ENCODE results near the gene UBE3C. TPM values are rescaled to one million over a fixed set of nuclear protein-coding genes. Genes with fewer than 3 reads are reported as not detected.

The UBE3C gene
- total and polyA plus RNA-seq, 2 of the 13 experiments (the other 11 are each of a cell fraction or from before 2014, with no cell fraction given), result 27.0 to 48.2 TPM

DNA sequence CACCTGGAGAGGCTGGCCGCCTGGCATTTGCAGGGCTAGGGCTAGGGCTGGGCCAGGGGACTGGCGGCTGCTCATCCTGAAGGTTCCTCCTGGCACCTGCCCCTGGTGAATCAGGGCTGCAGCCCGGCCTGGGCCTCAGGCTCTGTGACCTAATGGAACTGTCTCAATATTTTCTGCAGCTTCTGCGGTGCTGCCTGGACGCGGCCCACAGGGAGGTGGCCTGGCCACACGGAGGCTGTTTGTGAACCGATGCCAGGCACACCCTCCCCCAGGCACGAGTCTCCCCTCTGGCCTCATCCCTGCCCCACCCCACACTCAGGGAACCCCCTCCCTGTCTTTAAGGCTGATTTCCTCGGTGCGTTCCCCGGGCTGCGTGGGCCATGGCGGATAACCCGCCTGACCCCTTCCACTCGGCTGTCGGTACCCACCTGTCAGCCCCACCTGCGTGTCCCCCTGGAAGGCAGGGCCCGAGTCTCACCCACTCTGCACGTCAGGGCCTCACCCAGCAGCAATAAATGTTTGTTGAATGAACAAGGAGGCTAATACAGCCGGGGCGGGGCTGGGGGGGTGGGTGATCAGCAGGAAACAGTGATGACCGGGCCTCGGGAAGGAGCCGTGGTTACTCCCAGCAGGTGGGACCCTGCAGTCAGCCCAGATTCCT, 143.5 kb downstream of the UBE3C start:
- Histone ChIP-seq H2AFZ (ENCODE audit: low read length) (no peak overlapping the region), H3K4me2 (ENCODE audit: low read depth, low read length) (peak overlapping the region; percentile 55), H4K20me1 (ENCODE audit: insufficient read depth, low read length) (no peaks in the 10 kb centered on the region), H3K9ac (ENCODE audit: insufficient read depth, low read depth, low read length) (no peak overlapping the region), H3K9me3 (ENCODE audit: low read length) (no peaks in the 10 kb centered on the region), H3K27me3 (ENCODE audit: control insufficient read depth in 1 of 2, insufficient read depth in 2 of 2, low read length in 2 of 2) (peaks cover 6 to 23% of the 10 kb centered on the region in 2 experiments; a peak in 4 of 5 replicates), H3K4me1 (ENCODE audit: insufficient read depth, low read length) (peaks cover 84% of the 10 kb centered on the region), H3K36me3 (replicated peaks in 1 of 2; ENCODE audit: control insufficient read depth in 1 of 2, insufficient read depth in 2 of 2, low read length in 2 of 2) (no peaks in the 10 kb centered on the region), H3K4me3 (replicated peaks in 1 of 3; ENCODE audit: insufficient read depth in 1 of 3, low read depth in 2 of 3, low read length in 3 of 3) (peak overlapping the region in 1 of 3 experiments; percentile 16; a peak in 2 of 6 replicates), H3K27ac (ENCODE audit: extremely low read length, insufficient read depth, low read length) (no peak overlapping the region), H3K79me2 (ENCODE audit: insufficient read depth, low read length) (no peaks in the 10 kb centered on the region)
- intact Hi-C loops (cut with micrococcal nuclease; ENCODE audit: unreplicated experiment), result no loop called here
- ChIA-PET CTCF (ENCODE audit: low intra/inter-chr PET ratio, low total read pairs) (no interaction called here), POLR2A (no interaction called here)
- ATAC-seq (peak; percentile 3), FAIRE-seq (no peak), DNase-seq (ENCODE audit: low spot score) (no peak)
- in situ Hi-C loops (cut with HindIII; ENCODE audit: extremely low pct_ligation_motif_present, low pct_unique_long_range_greater_than_20kb), result no loop called here
- no TSS peak for BruUV-seq (replicated peaks)
- 23% methylated on average over 16 of the region's 25 CpGs for WGBS (ENCODE audit: low lambda C conversion rate)
- TF ChIP-seq MED13 (CRISPR knock-in tag; IDR thresholded peaks at IDR 0.05), result no peak
- TF ChIP-seq NFYB (CRISPR knock-in tag; IDR thresholded peaks at IDR 0.05), result no peak
- TF ChIP-seq, protein P1, sequence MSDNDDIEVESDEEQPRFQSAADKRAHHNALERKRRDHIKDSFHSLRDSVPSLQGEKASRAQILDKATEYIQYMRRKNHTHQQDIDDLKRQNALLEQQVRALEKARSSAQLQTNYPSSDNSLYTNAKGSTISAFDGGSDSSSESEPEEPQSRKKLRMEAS (IDR thresholded peaks at IDR 0.05), result 0 out of 2 replicates have a peak, but pooled peaks have one; percentile 3
- TF ChIP-seq CBX1 (IDR thresholded peaks at IDR 0.05; ENCODE audit: low read depth), result no peak
- TF ChIP-seq, protein P2, sequence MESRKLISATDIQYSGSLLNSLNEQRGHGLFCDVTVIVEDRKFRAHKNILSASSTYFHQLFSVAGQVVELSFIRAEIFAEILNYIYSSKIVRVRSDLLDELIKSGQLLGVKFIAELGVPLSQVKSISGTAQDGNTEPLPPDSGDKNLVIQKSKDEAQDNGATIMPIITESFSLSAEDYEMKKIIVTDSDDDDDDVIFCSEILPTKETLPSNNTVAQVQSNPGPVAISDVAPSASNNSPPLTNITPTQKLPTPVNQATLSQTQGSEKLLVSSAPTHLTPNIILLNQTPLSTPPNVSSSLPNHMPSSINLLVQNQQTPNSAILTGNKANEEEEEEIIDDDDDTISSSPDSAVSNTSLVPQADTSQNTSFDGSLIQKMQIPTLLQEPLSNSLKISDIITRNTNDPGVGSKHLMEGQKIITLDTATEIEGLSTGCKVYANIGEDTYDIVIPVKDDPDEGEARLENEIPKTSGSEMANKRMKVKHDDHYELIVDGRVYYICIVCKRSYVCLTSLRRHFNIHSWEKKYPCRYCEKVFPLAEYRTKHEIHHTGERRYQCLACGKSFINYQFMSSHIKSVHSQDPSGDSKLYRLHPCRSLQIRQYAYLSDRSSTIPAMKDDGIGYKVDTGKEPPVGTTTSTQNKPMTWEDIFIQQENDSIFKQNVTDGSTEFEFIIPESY (CRISPR knock-in tag; IDR thresholded peaks at IDR 0.05), result 0 out of 2 replicates have a peak, but pooled peaks have one; percentile 3
- no peak for TF ChIP-seq HOXA5 (CRISPR knock-in tag; IDR thresholded peaks at IDR 0.05)
- TF ChIP-seq, protein P3, sequence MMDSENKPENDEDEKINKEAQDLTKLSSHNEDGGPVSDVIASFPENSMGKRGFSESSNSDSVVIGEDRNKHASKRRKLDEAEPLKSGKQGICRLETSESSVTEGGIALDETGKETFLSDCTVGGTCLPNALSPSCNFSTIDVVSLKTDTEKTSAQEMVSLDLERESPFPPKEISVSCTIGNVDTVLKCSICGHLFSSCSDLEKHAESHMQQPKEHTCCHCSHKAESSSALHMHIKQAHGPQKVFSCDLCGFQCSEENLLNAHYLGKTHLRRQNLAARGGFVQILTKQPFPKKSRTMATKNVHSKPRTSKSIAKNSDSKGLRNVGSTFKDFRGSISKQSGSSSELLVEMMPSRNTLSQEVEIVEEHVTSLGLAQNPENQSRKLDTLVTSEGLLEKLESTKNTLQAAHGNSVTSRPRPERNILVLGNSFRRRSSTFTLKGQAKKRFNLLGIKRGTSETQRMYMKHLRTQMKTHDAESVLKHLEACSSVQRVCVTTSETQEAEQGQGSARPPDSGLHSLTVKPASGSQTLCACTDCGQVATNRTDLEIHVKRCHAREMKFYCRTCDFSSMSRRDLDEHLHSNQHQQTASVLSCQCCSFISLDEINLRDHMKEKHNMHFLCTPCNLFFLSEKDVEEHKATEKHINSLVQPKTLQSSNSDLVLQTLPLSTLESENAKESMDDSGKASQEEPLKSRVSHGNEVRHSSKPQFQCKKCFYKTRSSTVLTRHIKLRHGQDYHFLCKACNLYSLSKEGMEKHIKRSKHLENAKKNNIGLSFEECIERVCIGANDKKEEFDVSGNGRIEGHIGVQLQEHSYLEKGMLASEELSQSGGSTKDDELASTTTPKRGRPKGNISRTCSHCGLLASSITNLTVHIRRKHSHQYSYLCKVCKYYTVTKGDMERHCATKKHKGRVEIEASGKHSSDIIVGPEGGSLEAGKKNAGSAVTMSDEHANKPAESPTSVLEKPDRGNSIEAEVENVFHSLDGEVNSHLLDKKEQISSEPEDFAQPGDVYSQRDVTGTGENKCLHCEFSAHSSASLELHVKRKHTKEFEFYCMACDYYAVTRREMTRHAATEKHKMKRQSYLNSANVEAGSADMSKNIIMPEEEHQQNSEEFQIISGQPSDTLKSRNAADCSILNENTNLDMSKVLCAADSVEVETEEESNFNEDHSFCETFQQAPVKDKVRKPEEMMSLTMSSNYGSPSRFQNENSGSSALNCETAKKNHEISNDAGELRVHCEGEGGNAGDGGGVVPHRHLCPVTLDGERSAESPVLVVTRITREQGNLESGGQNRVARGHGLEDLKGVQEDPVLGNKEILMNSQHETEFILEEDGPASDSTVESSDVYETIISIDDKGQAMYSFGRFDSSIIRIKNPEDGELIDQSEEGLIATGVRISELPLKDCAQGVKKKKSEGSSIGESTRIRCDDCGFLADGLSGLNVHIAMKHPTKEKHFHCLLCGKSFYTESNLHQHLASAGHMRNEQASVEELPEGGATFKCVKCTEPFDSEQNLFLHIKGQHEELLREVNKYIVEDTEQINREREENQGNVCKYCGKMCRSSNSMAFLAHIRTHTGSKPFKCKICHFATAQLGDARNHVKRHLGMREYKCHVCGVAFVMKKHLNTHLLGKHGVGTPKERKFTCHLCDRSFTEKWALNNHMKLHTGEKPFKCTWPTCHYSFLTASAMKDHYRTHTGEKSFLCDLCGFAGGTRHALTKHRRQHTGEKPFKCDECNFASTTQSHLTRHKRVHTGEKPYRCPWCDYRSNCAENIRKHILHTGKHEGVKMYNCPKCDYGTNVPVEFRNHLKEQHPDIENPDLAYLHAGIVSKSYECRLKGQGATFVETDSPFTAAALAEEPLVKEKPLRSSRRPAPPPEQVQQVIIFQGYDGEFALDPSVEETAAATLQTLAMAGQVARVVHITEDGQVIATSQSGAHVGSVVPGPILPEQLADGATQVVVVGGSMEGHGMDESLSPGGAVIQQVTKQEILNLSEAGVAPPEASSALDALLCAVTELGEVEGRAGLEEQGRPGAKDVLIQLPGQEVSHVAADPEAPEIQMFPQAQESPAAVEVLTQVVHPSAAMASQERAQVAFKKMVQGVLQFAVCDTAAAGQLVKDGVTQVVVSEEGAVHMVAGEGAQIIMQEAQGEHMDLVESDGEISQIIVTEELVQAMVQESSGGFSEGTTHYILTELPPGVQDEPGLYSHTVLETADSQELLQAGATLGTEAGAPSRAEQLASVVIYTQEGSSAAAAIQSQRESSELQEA (CRISPR knock-in tag; IDR thresholded peaks at IDR 0.05; ENCODE audit: not compliant biosample characterization), result no peak

All from HepG2 (cell line).